ENCODE results near the gene ABCC9.

GRCh38 chr12:21780786-21781185, 160.4 kb downstream of the ABCC9 start:
- TF ChIP-seq, protein P1, sequence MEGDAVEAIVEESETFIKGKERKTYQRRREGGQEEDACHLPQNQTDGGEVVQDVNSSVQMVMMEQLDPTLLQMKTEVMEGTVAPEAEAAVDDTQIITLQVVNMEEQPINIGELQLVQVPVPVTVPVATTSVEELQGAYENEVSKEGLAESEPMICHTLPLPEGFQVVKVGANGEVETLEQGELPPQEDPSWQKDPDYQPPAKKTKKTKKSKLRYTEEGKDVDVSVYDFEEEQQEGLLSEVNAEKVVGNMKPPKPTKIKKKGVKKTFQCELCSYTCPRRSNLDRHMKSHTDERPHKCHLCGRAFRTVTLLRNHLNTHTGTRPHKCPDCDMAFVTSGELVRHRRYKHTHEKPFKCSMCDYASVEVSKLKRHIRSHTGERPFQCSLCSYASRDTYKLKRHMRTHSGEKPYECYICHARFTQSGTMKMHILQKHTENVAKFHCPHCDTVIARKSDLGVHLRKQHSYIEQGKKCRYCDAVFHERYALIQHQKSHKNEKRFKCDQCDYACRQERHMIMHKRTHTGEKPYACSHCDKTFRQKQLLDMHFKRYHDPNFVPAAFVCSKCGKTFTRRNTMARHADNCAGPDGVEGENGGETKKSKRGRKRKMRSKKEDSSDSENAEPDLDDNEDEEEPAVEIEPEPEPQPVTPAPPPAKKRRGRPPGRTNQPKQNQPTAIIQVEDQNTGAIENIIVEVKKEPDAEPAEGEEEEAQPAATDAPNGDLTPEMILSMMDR (IDR thresholded peaks at IDR 0.05; ENCODE audit: insufficient read depth, low read length): no peak
- TF ChIP-seq GABPA (IDR thresholded peaks at IDR 0.05; ENCODE audit: low read depth): no peak
- no peak for TF ChIP-seq POLR2AphosphoS5 (IDR thresholded peaks at IDR 0.05; ENCODE audit: low read depth)
- TF ChIP-seq, protein P2, sequence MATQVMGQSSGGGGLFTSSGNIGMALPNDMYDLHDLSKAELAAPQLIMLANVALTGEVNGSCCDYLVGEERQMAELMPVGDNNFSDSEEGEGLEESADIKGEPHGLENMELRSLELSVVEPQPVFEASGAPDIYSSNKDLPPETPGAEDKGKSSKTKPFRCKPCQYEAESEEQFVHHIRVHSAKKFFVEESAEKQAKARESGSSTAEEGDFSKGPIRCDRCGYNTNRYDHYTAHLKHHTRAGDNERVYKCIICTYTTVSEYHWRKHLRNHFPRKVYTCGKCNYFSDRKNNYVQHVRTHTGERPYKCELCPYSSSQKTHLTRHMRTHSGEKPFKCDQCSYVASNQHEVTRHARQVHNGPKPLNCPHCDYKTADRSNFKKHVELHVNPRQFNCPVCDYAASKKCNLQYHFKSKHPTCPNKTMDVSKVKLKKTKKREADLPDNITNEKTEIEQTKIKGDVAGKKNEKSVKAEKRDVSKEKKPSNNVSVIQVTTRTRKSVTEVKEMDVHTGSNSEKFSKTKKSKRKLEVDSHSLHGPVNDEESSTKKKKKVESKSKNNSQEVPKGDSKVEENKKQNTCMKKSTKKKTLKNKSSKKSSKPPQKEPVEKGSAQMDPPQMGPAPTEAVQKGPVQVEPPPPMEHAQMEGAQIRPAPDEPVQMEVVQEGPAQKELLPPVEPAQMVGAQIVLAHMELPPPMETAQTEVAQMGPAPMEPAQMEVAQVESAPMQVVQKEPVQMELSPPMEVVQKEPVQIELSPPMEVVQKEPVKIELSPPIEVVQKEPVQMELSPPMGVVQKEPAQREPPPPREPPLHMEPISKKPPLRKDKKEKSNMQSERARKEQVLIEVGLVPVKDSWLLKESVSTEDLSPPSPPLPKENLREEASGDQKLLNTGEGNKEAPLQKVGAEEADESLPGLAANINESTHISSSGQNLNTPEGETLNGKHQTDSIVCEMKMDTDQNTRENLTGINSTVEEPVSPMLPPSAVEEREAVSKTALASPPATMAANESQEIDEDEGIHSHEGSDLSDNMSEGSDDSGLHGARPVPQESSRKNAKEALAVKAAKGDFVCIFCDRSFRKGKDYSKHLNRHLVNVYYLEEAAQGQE (IDR thresholded peaks at IDR 0.05; ENCODE audit: insufficient replicate concordance, low read depth): no peak

Measured in HL-60 (cell line).